ENCODE data around the gene LRRC3.

The LRRC3 gene

GRCh38 chr21:44408226-44408625, 47.1 kb upstream of the LRRC3 start:
- Histone ChIP-seq H3K4me3 (ENCODE audit: low read length) (no peak overlapping the region), H3K4me2 (ENCODE audit: low read length) (no peak overlapping the region), H3K9me3 (ENCODE audit: insufficient read depth, low read length) (no peaks in the 10 kb centered on the region), H3K36me3 (replicated peaks; ENCODE audit: low read depth, low read length) (peaks cover 25% of the 10 kb centered on the region), H2AFZ (ENCODE audit: low read depth, low read length) (no peak overlapping the region), H3K27ac (ENCODE audit: low read length) (no peak overlapping the region), H3K79me2 (ENCODE audit: low read length) (no peaks in the 10 kb centered on the region), H4K20me1 (ENCODE audit: insufficient read depth, low read length) (no peaks in the 10 kb centered on the region), H3K9ac (ENCODE audit: low read length) (no peak overlapping the region), H3K4me1 (ENCODE audit: low read length) (no peaks in the 10 kb centered on the region), H3K27me3 (ENCODE audit: low read depth, low read length) (no peaks in the 10 kb centered on the region)
- TF ChIP-seq, protein P1, sequence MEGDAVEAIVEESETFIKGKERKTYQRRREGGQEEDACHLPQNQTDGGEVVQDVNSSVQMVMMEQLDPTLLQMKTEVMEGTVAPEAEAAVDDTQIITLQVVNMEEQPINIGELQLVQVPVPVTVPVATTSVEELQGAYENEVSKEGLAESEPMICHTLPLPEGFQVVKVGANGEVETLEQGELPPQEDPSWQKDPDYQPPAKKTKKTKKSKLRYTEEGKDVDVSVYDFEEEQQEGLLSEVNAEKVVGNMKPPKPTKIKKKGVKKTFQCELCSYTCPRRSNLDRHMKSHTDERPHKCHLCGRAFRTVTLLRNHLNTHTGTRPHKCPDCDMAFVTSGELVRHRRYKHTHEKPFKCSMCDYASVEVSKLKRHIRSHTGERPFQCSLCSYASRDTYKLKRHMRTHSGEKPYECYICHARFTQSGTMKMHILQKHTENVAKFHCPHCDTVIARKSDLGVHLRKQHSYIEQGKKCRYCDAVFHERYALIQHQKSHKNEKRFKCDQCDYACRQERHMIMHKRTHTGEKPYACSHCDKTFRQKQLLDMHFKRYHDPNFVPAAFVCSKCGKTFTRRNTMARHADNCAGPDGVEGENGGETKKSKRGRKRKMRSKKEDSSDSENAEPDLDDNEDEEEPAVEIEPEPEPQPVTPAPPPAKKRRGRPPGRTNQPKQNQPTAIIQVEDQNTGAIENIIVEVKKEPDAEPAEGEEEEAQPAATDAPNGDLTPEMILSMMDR (IDR thresholded peaks at IDR 0.05; ENCODE audit: low read depth, low read length): no peak
- TF ChIP-seq EZH2phosphoT487 (IDR thresholded peaks at IDR 0.05; ENCODE audit: low read depth): no peak

DNA sequence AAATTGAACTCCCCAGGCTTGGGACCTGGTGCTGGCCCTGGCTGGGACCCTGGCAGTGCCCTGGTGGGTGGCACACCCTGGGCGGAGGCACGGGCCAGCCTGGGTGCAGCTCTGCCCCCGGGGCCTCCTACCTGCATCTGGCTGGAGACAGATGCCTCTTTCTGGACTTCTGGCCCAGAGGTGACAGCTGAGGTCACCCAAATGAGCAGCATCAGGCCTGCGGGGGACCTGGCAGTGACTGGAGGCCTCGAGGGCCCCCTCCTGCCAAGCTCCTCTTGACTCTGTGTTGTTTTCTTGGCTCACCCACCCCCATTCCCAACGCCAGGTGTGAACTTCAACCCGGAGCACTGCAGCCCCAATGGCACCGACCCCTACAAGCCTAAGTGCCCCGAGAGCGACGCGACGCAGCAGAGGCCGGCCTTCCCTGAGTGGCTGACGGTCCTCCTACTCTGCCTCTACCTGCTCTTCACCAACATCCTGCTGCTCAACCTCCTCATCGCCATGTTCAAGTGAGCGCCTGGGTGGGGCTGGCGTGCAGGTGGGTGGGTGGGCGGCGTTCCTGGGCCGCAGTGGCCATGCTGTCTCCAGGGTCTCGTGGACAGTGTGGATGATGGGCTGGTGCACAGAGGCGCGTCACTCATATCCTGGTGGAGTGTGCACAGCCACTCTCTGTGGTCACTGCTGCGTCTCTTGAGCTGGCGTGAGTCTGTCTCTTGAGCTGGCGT, 41.6 kb upstream of the LRRC3 start:
- no peak overlapping the region for H3K9ac ChIP-seq (ENCODE audit: low read length)
- no peaks in the 10 kb centered on the region for H3K9me3 ChIP-seq (ENCODE audit: insufficient read depth, low read length)
- no peak overlapping the region for H3K27ac ChIP-seq (ENCODE audit: low read length)
- 0 out of 2 replicates have a peak, but pooled peaks cover under 1% of the 10 kb centered on the region for H3K79me2 ChIP-seq (ENCODE audit: low read length)
- TF ChIP-seq, protein P1 (IDR thresholded peaks at IDR 0.05; ENCODE audit: low read depth, low read length): no peak
- no peak for TF ChIP-seq EZH2phosphoT487 (IDR thresholded peaks at IDR 0.05; ENCODE audit: low read depth)
- no peaks in the 10 kb centered on the region for H3K27me3 ChIP-seq (ENCODE audit: low read depth, low read length)
- H4K20me1 ChIP-seq (ENCODE audit: insufficient read depth, low read length): no peaks in the 10 kb centered on the region
- H3K36me3 ChIP-seq (replicated peaks; ENCODE audit: low read depth, low read length): peaks cover 44% of the 10 kb centered on the region
- H2AFZ ChIP-seq (ENCODE audit: low read depth, low read length): no peak overlapping the region
- no peaks in the 10 kb centered on the region for H3K4me1 ChIP-seq (ENCODE audit: low read length)
- no peak overlapping the region for H3K4me3 ChIP-seq (ENCODE audit: low read length)
- no peak overlapping the region for H3K4me2 ChIP-seq (ENCODE audit: low read length)

GRCh38 chr21:44414291-44415072, 40.8 kb upstream of the LRRC3 start:
- H2AFZ ChIP-seq (ENCODE audit: low read depth, low read length): no peak overlapping the region
- no peak overlapping the region for H3K4me2 ChIP-seq (ENCODE audit: low read length)
- H3K9me3 ChIP-seq (ENCODE audit: insufficient read depth, low read length): no peaks in the 10 kb centered on the region
- no peaks in the 10 kb centered on the region for H3K27me3 ChIP-seq (ENCODE audit: low read depth, low read length)
- no peak overlapping the region for H3K4me3 ChIP-seq (ENCODE audit: low read length)
- peaks cover 6% of the 10 kb centered on the region for H3K79me2 ChIP-seq (ENCODE audit: low read length)
- no peak for TF ChIP-seq EZH2phosphoT487 (IDR thresholded peaks at IDR 0.05; ENCODE audit: low read depth)
- TF ChIP-seq, protein P1 (IDR thresholded peaks at IDR 0.05; ENCODE audit: low read depth, low read length): no peak
- no peaks in the 10 kb centered on the region for H4K20me1 ChIP-seq (ENCODE audit: insufficient read depth, low read length)
- no peaks in the 10 kb centered on the region for H3K4me1 ChIP-seq (ENCODE audit: low read length)
- H3K36me3 ChIP-seq (replicated peaks; ENCODE audit: low read depth, low read length): peaks cover 46% of the 10 kb centered on the region
- no peak overlapping the region for H3K9ac ChIP-seq (ENCODE audit: low read length)
- no peak overlapping the region for H3K27ac ChIP-seq (ENCODE audit: low read length)
